K562 (cell line): ENCODE measurements around the gene LDLRAD3. TPM values are rescaled to one million over a fixed set of nuclear protein-coding genes. Genes with fewer than 3 reads are reported as not detected.
A peak's percentile ranks its signal among the peaks of the same experiment; 100 is the strongest.

Source experiments
- HOXB6 ChIP-seq: fragments of 250-450 bp; sonication (Bioruptor Pico); IDR thresholded peaks from 2 replicates; pipeline ENCODE4 v1.5.1; 2022; ENCODE audit warnings: mild to moderate bottlenecking, borderline replicate concordance
- JUND ChIP-seq, 2 experiments: IDR thresholded peaks; 2 replicates in 1 of 2; 3 replicates in 1 of 2; pipeline ENCODE4 v1.6.1; 2011; ENCODE audit warnings: borderline replicate concordance in 2 of 2, low read depth in 2 of 2, low read length in 2 of 2, improper control_type of control experiment in 1 of 2, missing biosample characterization in 1 of 2, missing genetic modification characterization in 1 of 2, missing genetic modification reagents in 1 of 2
- KAT7 ChIP-seq: sonication (generic); formaldehyde crosslinking; IDR thresholded peaks from 2 replicates; pipeline ENCODE4 v1.8.0; 2022; ENCODE audit warnings: missing genetic modification reagents, mild to moderate bottlenecking, borderline replicate concordance
- NCOA4 ChIP-seq: fragments of 450-650 bp; IDR thresholded peaks from 2 replicates; pipeline ENCODE4 v1.6.1; 2018; ENCODE audit warnings: mild to moderate bottlenecking; ENCODE audit not compliant: partially characterized antibody
- RAD21 ChIP-seq, 2 experiments: fragments of 250-450 bp in 1 of 2; fragments of 450-650 bp in 1 of 2; sonication (Bioruptor Pico) in 1 of 2; formaldehyde crosslinking in 1 of 2; IDR thresholded peaks in 1 of 2; conservative IDR thresholded peaks in 1 of 2; 2 replicates each; pipeline versions ENCODE4 v1.4.0 to v1.8.0; 2020 to 2022; ENCODE audit warnings: mild to moderate bottlenecking in 2 of 2, moderate library complexity in 1 of 2
- RB1 ChIP-seq: fragments of 450-650 bp; IDR thresholded peaks from 2 replicates; pipeline ENCODE4 v1.6.1; 2017; ENCODE audit warnings: low read depth, mild to moderate bottlenecking
- RBFOX2 ChIP-seq: fragments of 200-400 bp; formaldehyde crosslinking; IDR thresholded peaks from 2 replicates; pipeline ENCODE4 v1.6.1; 2017; ENCODE audit warnings: low read depth, mild to moderate bottlenecking, low read length, moderate library complexity
- SLC30A9 ChIP-seq: fragments of 250-450 bp; sonication (Bioruptor Pico); IDR thresholded peaks from 2 replicates; pipeline ENCODE4 v1.8.0; 2022; ENCODE audit warnings: mild to moderate bottlenecking, moderate library complexity
- SMAD1 ChIP-seq: fragments of 150-350 bp; IDR thresholded peaks from 2 replicates; pipeline ENCODE4 v1.6.1; 2014; ENCODE audit warnings: low read length, low read depth; ENCODE audit not compliant: partially characterized antibody
- polyA plus RNA-seq, 8 experiments: library from polyadenylated mRNA; depleted of rRNA in 4 of 8; stranded (reverse) in 5 of 8; unstranded in 3 of 8; fragments of >200 nt; fragmentation: Nextera tagmentation in 2 of 8; fragmentation: Illumina TruSeq in 1 of 8; extraction: Ambion mirVana in 2 of 8; extraction: Trizol in 1 of 8; gene quantifications; 2 replicates each; pipeline versions ENCODE4 v1.2.1 to v1.2.3, GENCODE V29; 2011 to 2014; ENCODE audit warnings: inconsistent platforms in 1 of 8, missing spikeins in 1 of 8
- total RNA-seq, 7 experiments: library from RNA; depleted of rRNA in 6 of 7; stranded (reverse); fragments of >200 nt in 6 of 7; fragmentation: Illumina TruSeq in 2 of 7; extraction: Trizol in 2 of 7; gene quantifications; 2 replicates each; pipeline versions ENCODE4 v1.2.1 to v1.2.3, GENCODE V29; 2011 to 2021; ENCODE audit warnings: low replicate concordance in 1 of 7
- TF ChIP-seq, protein P1 (sequence below): fragments of 450-650 bp; IDR thresholded peaks from 2 replicates; pipeline ENCODE4 v1.7.1; 2018; ENCODE audit warnings: mild to moderate bottlenecking, low read depth; ENCODE audit not compliant: partially characterized antibody
- TF ChIP-seq, protein P2 (sequence below): sonication (generic); formaldehyde crosslinking; IDR thresholded peaks from 2 replicates; pipeline ENCODE4 v1.8.0; 2022; ENCODE audit warnings: mild to moderate bottlenecking, missing genetic modification reagents
- TF ChIP-seq, protein P3 (sequence below): fragments of 250-450 bp; sonication (Bioruptor Pico); IDR thresholded peaks from 2 replicates; pipeline ENCODE4 v1.8.0; 2021; ENCODE audit warnings: mild to moderate bottlenecking, moderate library complexity

The LDLRAD3 gene
- total and polyA plus RNA-seq, 9 of the 15 experiments (the other 6 are each of a cell fraction or from before 2014, with no cell fraction given) = 0.73 to 7.2 (median 3.5) TPM

DNA sequence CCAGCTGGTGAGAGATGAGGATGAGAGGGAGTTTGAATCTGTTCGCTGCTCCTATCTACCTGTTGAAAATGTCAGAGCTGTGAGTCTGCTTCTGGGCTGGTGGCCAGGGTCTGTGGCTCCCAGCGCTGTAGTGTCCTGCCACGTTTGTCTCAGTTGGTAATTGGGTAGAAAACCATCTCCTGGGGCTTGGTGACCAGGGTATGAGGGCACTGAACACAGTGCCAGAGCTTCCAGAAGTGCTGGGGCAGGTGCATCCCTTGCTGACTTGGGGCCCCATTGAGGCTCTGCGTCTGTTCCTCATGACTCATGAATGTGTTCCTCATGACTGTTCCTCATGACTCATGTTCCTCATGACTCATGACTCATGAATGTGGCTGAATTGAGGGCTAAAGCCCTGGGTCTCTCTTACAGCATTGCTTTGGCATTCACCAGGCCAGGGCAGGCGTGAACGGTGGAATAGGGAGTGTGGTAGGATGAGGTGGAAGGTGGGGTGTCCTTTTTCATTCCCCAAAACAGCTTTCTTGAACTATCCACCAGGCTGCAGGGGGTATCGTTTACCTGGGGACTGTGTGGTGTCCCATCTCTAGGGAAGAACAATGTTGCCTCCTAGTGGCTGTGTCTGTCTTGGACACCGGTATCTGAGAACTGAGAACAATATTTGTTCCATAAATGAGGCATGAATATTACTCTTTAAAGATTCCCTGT, 205.8 kb downstream of the LDLRAD3 start (continued):
- TF ChIP-seq, protein P1, sequence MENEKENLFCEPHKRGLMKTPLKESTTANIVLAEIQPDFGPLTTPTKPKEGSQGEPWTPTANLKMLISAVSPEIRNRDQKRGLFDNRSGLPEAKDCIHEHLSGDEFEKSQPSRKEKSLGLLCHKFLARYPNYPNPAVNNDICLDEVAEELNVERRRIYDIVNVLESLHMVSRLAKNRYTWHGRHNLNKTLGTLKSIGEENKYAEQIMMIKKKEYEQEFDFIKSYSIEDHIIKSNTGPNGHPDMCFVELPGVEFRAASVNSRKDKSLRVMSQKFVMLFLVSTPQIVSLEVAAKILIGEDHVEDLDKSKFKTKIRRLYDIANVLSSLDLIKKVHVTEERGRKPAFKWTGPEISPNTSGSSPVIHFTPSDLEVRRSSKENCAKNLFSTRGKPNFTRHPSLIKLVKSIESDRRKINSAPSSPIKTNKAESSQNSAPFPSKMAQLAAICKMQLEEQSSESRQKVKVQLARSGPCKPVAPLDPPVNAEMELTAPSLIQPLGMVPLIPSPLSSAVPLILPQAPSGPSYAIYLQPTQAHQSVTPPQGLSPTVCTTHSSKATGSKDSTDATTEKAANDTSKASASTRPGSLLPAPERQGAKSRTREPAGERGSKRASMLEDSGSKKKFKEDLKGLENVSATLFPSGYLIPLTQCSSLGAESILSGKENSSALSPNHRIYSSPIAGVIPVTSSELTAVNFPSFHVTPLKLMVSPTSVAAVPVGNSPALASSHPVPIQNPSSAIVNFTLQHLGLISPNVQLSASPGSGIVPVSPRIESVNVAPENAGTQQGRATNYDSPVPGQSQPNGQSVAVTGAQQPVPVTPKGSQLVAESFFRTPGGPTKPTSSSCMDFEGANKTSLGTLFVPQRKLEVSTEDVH = no peak
- TF ChIP-seq KAT7 (peak; percentile 74; the same call in 1 of the 2 replicates), RBFOX2 (no peak), SMAD1 (no peak), RAD21 (CRISPR knock-in tag; conservative IDR thresholded peaks at IDR 0.05 in 1 of 2, IDR thresholded peaks at IDR 0.05 in 1 of 2) (peak; percentile 88 to 94), JUND (IDR thresholded peaks at IDR 0.05; ENCODE audit: borderline replicate concordance, low read depth, low read length) (peak; percentile 100), JUND (tag; IDR thresholded peaks at IDR 0.05; ENCODE audit: borderline replicate concordance, low read depth, low read length) (peak; percentile 100), SLC30A9 (CRISPR knock-in tag) (no peak), NCOA4 (no peak), RB1 (peak; percentile 28; the same call in 1 of the 2 replicates), HOXB6 (CRISPR knock-in tag) (no peak)
- TF ChIP-seq, protein P2, sequence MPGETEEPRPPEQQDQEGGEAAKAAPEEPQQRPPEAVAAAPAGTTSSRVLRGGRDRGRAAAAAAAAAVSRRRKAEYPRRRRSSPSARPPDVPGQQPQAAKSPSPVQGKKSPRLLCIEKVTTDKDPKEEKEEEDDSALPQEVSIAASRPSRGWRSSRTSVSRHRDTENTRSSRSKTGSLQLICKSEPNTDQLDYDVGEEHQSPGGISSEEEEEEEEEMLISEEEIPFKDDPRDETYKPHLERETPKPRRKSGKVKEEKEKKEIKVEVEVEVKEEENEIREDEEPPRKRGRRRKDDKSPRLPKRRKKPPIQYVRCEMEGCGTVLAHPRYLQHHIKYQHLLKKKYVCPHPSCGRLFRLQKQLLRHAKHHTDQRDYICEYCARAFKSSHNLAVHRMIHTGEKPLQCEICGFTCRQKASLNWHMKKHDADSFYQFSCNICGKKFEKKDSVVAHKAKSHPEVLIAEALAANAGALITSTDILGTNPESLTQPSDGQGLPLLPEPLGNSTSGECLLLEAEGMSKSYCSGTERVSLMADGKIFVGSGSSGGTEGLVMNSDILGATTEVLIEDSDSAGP (CRISPR knock-in tag) = 0 out of 2 replicates have a peak, but pooled peaks have one; percentile 23
- TF ChIP-seq, protein P3, sequence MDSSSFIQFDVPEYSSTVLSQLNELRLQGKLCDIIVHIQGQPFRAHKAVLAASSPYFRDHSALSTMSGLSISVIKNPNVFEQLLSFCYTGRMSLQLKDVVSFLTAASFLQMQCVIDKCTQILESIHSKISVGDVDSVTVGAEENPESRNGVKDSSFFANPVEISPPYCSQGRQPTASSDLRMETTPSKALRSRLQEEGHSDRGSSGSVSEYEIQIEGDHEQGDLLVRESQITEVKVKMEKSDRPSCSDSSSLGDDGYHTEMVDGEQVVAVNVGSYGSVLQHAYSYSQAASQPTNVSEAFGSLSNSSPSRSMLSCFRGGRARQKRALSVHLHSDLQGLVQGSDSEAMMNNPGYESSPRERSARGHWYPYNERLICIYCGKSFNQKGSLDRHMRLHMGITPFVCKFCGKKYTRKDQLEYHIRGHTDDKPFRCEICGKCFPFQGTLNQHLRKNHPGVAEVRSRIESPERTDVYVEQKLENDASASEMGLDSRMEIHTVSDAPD (CRISPR knock-in tag) = no peak
